HFF-Myc (cell line): Measurements from ENCODE around the gene PAX3.
A peak's percentile ranks its signal among the peaks of the same experiment; 100 is the strongest.

Experiments
- DNase-seq: peaks from one replicate; pipeline ENCODE4 v3.0.0-alpha.2; 2011; ENCODE audit warnings: low read depth; ENCODE audit errors: extremely low read depth
- H3K4me3 ChIP-seq: replicated peaks from 2 replicates; pipeline ENCODE4 v1.5.1; 2011; ENCODE audit warnings: low read depth, mild to moderate bottlenecking, control low read depth, low read length
- CTCF ChIP-seq: IDR thresholded peaks from 2 replicates; pipeline ENCODE4 v1.5.1; 2012; ENCODE audit warnings: mild to moderate bottlenecking, low read depth, low read length, control low read depth; ENCODE audit errors: missing control alignments

The PAX3 gene

GRCh38 chr2:222309766-222310165, 11.0 kb upstream of the PAX3 start:
- no peak for TF ChIP-seq CTCF
- H3K4me3 ChIP-seq: no peak overlapping the region
- no peak for DNase-seq

- DNase-seq: no peak
- TF ChIP-seq CTCF: no peak
- H3K4me3 ChIP-seq: no peak overlapping the region
These were observed 10.6 kb upstream of the PAX3 start for GRCh38 chr2:222309361-222309760.

- no peak overlapping the region for H3K4me3 ChIP-seq
- TF ChIP-seq CTCF: no peak
- DNase-seq: no peak
These were observed 9.4 kb upstream of the PAX3 start for GRCh38 chr2:222307978-222308730.

GRCh38 chr2:222307143-222307756, 8.5 kb upstream of the PAX3 start:
- H3K4me3 ChIP-seq: no peak overlapping the region
- TF ChIP-seq CTCF: no peak
- no peak for DNase-seq

GRCh38 chr2:222306393-222307142, 7.8 kb upstream of the PAX3 start:
- peak overlapping the region; percentile 37 for H3K4me3 ChIP-seq
- no peak for TF ChIP-seq CTCF
- no peak for DNase-seq

GRCh38 chr2:222305516-222306392, 7.0 kb upstream of the PAX3 start:
- no peak for DNase-seq
- TF ChIP-seq CTCF: no peak
- H3K4me3 ChIP-seq: peak overlapping the region; percentile 37
